ENCODE measurements around the gene CCDC190.

DNA sequence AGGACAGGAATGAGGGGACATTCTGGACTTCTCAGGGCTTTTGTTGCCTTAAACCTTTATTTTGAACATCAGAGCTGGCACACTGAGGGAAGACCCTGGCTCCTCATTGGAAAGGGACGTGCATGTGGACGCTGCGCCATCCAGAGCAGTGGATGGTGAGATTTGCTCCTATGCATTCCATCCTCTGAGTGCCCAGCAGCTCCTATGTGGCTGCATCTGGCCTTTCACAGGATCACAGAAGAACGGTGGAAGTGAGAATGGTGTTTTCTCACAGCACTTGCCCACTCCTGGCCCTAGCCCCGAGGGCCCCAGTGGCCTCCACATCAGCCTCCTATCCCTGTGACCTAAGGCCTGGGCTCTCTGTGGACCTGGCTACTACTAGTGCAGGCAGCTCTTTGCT, 20.6 kb upstream of the CCDC190 start:
- TF ChIP-seq, protein P1, sequence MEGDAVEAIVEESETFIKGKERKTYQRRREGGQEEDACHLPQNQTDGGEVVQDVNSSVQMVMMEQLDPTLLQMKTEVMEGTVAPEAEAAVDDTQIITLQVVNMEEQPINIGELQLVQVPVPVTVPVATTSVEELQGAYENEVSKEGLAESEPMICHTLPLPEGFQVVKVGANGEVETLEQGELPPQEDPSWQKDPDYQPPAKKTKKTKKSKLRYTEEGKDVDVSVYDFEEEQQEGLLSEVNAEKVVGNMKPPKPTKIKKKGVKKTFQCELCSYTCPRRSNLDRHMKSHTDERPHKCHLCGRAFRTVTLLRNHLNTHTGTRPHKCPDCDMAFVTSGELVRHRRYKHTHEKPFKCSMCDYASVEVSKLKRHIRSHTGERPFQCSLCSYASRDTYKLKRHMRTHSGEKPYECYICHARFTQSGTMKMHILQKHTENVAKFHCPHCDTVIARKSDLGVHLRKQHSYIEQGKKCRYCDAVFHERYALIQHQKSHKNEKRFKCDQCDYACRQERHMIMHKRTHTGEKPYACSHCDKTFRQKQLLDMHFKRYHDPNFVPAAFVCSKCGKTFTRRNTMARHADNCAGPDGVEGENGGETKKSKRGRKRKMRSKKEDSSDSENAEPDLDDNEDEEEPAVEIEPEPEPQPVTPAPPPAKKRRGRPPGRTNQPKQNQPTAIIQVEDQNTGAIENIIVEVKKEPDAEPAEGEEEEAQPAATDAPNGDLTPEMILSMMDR (CRISPR knock-in tag; IDR thresholded peaks at IDR 0.05): no peak
- TF ChIP-seq GPN1 (CRISPR knock-in tag; IDR thresholded peaks at IDR 0.05; ENCODE audit: borderline replicate concordance): no peak
- TF ChIP-seq, protein P2, sequence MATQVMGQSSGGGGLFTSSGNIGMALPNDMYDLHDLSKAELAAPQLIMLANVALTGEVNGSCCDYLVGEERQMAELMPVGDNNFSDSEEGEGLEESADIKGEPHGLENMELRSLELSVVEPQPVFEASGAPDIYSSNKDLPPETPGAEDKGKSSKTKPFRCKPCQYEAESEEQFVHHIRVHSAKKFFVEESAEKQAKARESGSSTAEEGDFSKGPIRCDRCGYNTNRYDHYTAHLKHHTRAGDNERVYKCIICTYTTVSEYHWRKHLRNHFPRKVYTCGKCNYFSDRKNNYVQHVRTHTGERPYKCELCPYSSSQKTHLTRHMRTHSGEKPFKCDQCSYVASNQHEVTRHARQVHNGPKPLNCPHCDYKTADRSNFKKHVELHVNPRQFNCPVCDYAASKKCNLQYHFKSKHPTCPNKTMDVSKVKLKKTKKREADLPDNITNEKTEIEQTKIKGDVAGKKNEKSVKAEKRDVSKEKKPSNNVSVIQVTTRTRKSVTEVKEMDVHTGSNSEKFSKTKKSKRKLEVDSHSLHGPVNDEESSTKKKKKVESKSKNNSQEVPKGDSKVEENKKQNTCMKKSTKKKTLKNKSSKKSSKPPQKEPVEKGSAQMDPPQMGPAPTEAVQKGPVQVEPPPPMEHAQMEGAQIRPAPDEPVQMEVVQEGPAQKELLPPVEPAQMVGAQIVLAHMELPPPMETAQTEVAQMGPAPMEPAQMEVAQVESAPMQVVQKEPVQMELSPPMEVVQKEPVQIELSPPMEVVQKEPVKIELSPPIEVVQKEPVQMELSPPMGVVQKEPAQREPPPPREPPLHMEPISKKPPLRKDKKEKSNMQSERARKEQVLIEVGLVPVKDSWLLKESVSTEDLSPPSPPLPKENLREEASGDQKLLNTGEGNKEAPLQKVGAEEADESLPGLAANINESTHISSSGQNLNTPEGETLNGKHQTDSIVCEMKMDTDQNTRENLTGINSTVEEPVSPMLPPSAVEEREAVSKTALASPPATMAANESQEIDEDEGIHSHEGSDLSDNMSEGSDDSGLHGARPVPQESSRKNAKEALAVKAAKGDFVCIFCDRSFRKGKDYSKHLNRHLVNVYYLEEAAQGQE (IDR thresholded peaks at IDR 0.05; ENCODE audit: borderline replicate concordance in 1 of 2, low read depth in 1 of 2, low read length in 2 of 2): no peak
- TF ChIP-seq, protein P3, sequence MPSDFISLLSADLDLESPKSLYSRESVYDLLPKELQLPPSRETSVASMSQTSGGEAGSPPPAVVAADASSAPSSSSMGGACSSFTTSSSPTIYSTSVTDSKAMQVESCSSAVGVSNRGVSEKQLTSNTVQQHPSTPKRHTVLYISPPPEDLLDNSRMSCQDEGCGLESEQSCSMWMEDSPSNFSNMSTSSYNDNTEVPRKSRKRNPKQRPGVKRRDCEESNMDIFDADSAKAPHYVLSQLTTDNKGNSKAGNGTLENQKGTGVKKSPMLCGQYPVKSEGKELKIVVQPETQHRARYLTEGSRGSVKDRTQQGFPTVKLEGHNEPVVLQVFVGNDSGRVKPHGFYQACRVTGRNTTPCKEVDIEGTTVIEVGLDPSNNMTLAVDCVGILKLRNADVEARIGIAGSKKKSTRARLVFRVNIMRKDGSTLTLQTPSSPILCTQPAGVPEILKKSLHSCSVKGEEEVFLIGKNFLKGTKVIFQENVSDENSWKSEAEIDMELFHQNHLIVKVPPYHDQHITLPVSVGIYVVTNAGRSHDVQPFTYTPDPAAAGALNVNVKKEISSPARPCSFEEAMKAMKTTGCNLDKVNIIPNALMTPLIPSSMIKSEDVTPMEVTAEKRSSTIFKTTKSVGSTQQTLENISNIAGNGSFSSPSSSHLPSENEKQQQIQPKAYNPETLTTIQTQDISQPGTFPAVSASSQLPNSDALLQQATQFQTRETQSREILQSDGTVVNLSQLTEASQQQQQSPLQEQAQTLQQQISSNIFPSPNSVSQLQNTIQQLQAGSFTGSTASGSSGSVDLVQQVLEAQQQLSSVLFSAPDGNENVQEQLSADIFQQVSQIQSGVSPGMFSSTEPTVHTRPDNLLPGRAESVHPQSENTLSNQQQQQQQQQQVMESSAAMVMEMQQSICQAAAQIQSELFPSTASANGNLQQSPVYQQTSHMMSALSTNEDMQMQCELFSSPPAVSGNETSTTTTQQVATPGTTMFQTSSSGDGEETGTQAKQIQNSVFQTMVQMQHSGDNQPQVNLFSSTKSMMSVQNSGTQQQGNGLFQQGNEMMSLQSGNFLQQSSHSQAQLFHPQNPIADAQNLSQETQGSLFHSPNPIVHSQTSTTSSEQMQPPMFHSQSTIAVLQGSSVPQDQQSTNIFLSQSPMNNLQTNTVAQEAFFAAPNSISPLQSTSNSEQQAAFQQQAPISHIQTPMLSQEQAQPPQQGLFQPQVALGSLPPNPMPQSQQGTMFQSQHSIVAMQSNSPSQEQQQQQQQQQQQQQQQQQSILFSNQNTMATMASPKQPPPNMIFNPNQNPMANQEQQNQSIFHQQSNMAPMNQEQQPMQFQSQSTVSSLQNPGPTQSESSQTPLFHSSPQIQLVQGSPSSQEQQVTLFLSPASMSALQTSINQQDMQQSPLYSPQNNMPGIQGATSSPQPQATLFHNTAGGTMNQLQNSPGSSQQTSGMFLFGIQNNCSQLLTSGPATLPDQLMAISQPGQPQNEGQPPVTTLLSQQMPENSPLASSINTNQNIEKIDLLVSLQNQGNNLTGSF (CRISPR knock-in tag; IDR thresholded peaks at IDR 0.05): no peak
